UCSD-AML1 (cell line): ENCODE measurements around the gene FLNB.

ENCODE experiments used
- DNase-seq: peaks from one replicate; lab custom pipeline; 2025; ENCODE audit not compliant: unreplicated experiment; lab: John Stamatoyannopoulos, UW

FLNB gene

GRCh38 chr3:58157700-58158099 lies 149.5 kb downstream of the FLNB start:
- no peak for DNase-seq

GRCh38 chr3:58158442-58159153 lies 150.4 kb downstream of the FLNB start:
- no peak for DNase-seq

GRCh38 chr3:58160399-58160798 lies 152.2 kb downstream of the FLNB start:
- no peak for DNase-seq

- no peak for DNase-seq
These were observed 153.5 kb downstream of the FLNB start for GRCh38 chr3:58161435-58162398.

- no peak for DNase-seq
These were observed 155.0 kb downstream of the FLNB start for GRCh38 chr3:58163234-58163633.

GRCh38 chr3:58164199-58164879 lies 156.1 kb downstream of the FLNB start:
- DNase-seq = no peak

GRCh38 chr3:58164906-58165821 lies 156.9 kb downstream of the FLNB start:
- DNase-seq = no peak

- peak; percentile 67 for DNase-seq
These were observed 159.5 kb downstream of the FLNB start for GRCh38 chr3:58167431-58168351.

GRCh38 chr3:58168498-58168897 lies 160.3 kb downstream of the FLNB start:
- DNase-seq = no peak

- no peak for DNase-seq
These were observed 161.1 kb downstream of the FLNB start for GRCh38 chr3:58169371-58169770.

- no peak for DNase-seq
These were observed 162.2 kb downstream of the FLNB start for GRCh38 chr3:58170376-58170775.

GRCh38 chr3:58171126-58171525 lies 162.9 kb downstream of the FLNB start:
- DNase-seq = no peak

GRCh38 chr3:58173029-58173668 lies 164.9 kb downstream of the FLNB start:
- no peak for DNase-seq

- DNase-seq = peak; percentile 73
These were observed 165.6 kb downstream of the FLNB start for GRCh38 chr3:58173669-58174398.

GRCh38 chr3:58175187-58175436 lies 166.9 kb downstream of the FLNB start:
- DNase-seq = no peak

GRCh38 chr3:58175437-58176184 lies 167.4 kb downstream of the FLNB start:
- peak; percentile 49 for DNase-seq

GRCh38 chr3:58176185-58176530 lies 167.9 kb downstream of the FLNB start:
- DNase-seq = no peak
